Measurements from ENCODE around the gene JUP.
A peak's percentile ranks its signal among the peaks of the same experiment; 100 is the strongest.

Gene JUP

GRCh38 chr17:41810659-41811548 lies 24.4 kb upstream of the JUP start:
- DNase-seq (no peak), ATAC-seq (peak; percentile 7)

- DNase-seq (no peak), ATAC-seq (no peak)
These were observed 20.4 kb upstream of the JUP start for GRCh38 chr17:41806685-41807445.

- ATAC-seq (no peak), DNase-seq (no peak)
These were observed 16.8 kb upstream of the JUP start for GRCh38 chr17:41803049-41804020.

- ATAC-seq (peak; percentile 78), DNase-seq (peak; percentile 84)
These were observed 15.1 kb upstream of the JUP start for GRCh38 chr17:41801374-41802271.

DNA sequence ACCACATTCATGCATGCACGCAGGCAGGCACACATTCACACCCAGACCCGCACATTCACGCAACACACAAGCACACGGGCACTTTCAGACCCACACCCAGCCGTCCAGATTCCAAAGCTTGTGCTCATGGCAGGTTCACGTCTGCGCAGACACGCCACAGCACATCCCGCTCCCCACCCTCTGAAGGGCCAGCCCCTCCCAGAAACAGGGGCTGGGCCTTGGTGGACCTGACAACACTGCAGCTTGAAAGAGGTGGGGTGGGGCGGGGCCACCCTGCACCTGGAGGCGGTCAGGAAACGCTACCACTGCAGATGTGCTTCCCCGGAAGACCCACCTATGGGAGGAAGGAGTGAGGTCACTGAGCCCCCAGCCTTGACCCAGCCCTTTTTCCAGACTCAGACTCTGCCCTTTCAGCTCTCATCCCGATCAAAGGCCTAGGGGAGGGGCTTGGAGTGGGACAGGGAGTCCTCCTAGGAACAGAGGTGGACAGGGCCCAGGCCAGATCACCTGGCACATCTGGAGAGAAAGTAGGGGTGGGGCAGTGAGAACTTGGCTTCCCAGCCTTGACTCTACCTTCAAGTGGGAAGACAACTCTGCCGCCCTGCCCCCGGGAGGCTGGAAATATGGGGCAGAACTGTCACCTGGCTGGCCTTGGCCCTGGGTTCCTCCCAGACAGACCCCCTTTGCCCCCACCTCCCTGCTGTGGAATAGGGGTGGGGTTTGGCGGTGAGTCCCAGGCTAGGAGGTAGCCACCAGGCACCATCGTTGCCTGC lies 14.3 kb upstream of the JUP start:
- ATAC-seq (no peak), DNase-seq (no peak)

- ATAC-seq, result no peak
- DNase-seq, result no peak
These were observed 12.9 kb upstream of the JUP start for GRCh38 chr17:41799366-41799765.

- ATAC-seq (no peak), DNase-seq (no peak)
These were observed 10.9 kb upstream of the JUP start for GRCh38 chr17:41797377-41797776.

DNA sequence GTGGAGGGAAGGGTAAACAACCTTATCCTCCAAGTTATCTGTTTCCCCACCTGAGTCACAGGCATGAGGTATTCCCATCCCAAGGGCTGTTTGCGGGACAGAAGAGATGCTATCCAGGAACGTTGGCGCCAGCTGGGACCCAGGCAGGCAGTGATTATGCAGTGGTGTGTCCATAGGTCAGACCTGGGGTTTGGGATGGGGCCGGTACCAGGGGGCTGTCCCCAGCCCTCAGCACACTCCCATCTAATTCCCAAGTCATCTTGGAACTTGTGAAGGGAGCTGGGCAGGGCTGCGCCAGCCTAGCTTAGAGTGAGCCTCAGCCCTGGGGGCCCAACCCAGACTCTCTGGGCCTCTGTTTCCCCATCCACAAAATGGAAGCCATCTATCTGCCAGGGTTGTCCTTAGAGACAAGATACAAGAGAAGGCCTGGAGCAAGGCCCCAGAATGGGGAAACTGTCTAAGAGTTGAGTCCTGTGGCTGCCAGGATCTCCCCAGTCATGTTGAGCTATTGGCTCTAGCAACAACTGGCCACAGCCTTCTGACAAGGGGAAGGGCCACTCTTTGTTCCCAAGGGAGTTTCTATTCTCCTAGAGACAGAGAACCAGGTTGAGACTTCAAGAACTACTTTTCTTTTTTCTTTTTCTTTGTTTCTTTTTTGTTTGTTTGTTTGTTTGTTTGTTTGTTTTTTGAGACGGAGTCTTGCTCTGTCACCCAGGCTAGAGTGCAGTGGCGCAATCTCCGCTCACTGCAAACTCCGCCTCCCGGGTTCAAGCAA lies 9.8 kb upstream of the JUP start:
- no peak for ATAC-seq
- no peak for DNase-seq

DNA sequence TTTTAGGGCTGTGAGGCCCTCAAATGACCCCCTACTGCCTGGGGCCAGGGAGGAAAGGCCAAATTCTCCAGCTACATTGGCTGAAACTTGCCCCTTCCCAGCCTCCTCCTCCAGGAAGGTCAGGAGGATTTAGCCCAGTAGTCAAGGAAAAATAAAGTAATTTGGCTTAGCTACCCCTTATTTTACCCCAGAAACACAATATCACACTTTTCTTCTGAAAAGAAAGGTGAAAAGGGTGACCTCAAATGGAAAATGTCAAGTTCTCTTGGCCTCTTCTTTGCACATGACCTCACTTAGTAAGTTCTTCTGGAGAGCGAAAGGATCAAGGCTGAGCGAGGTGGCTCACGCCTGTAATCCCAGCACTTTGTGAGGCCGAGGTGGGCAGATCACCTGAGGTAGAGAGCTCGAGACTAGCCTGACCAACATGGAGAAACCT lies 8.0 kb upstream of the JUP start:
- DNase-seq (no peak), ATAC-seq (no peak)

- no peak for DNase-seq
- ATAC-seq, result no peak
These were observed 7.5 kb upstream of the JUP start for GRCh38 chr17:41793784-41794539.

- ATAC-seq (no peak), DNase-seq (no peak)
These were observed 6.6 kb upstream of the JUP start for GRCh38 chr17:41792845-41793783.

DNA sequence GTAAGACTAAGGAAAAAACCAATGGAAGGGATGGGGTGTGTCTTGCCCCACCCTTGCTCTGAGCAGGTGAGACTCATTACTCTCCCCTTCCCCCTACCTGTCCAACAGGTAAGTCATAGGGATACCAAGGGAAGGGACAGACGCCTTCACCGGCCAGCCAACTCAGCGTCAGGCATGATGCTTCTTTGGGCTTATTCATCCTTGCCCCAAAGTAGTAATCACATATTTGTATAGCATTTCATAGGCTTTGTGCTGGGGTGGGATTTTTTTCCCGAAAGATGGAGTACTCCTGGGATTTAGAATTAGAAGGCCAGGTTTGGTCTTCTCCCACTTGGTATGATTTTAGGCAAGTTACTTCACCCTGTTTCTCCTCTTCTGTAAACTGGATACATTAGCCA lies 509 bp upstream of the JUP start:
- DNase-seq, result no peak
- no peak for ATAC-seq

DNA sequence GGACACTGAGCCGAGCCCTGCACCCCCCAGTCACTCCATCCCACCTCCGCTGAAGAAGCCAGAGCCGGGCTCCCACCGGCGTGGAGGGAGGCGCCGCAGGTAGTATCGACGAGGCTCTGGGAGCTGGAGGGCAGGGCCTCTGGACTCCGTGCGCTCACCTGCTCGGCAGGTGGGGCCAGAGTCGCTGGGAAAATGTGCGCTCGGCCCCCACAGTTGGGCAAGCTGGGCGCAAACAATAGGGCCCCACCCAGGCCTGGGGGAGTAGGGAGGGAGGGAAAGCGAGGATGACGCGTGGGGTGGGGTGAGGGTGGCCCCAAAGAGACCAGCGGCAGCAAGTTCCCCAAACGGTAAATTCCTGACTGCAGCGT lies 668 bp downstream of the JUP start:
- no peak for ATAC-seq
- DNase-seq, result no peak

- no peak for DNase-seq
- no peak for ATAC-seq
These were observed 1.2 kb downstream of the JUP start for GRCh38 chr17:41785091-41785858.

DNA sequence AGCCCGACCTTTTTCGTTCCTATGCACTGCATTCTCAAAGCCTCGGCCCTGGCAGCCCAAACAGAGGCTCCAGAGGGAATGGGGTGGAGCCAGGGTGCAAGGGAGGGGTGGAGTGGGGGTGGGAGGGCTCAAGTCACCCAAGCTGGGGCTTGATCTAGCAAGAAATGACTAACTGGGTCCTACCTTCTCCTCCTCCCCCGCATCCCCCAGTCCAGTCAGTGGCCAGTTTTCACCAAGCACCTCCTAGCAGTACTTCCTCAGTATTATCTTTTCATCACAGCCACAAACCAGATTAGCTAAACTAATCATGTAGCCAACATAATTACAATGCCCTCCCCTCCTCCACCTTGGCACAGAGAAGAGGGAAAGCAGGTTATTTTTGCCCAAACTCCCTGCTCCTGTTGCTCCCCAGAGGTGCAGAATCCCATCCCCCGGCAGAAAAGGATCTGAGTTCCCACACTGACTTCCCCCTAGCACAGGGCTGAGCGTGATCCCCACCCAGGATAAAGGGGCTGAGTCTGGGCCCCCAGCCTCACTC lies 2.2 kb downstream of the JUP start:
- ATAC-seq, result no peak
- DNase-seq, result no peak

GRCh38 chr17:41782142-41782541 lies 4.4 kb downstream of the JUP start:
- DNase-seq, result no peak

More at GRCh38 chr17:41782142-41782541, 4.4 kb downstream of the JUP start:
- no peak for ATAC-seq

Measured in stimulated activated naive CD8-positive, alpha-beta T cell treated with anti-CD3 and anti-CD28 coated beads, Interleukin-15, Interleukin-2, amounts not matched to agents 100 U/mL and 50 U/mL, for 24 hours (primary cell).